GM18868 (cell line): ENCODE data around the gene ZNF24.

Experiments
- ATAC-seq: cut with Tn5 transposase; IDR thresholded peaks from one replicate; pipeline ENCODE4 v1.9.1; 2021; ENCODE audit warnings: mild to moderate bottlenecking, moderate library complexity; ENCODE audit not compliant: unreplicated experiment

ZNF24 gene

DNA sequence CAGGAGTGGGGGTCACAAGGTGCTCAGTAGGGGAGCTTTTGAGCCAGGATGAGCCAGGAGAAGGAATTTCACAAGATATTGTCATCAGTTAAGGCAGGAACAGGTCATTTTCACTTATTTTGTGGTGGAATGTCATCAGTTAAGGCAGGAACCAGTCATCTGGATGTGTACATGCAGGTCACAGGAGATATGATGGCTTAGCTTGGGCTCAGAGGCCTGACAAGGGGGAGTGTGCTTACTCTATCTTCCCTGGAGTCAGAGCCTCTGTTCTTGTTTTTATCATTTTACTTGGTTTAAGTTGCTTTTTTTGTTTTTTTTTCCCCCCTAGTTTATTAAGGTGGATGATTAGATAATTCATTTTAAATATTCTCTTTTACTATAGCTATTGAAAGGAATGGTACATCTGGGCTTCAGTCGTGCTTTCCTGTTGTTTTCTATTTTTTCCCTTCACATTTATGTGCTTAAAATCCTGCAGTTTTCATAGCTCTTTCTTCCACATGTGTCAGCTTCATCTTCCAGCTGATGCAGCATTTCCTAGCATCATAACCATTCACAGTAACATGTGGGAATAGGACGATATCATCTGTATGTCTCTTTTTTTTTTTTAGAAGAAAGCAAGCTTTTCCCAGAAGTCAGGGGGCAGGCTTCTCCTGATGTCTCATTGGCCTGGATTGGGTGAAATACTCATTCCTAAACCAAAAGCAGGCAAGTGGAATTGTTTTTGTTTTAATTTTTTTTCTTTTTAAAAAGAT lies 17.5 kb upstream of the ZNF24 start:
- no peak for ATAC-seq

- peak; percentile 100 for ATAC-seq
Observed at GRCh38 chr18:35355140-35355618, 11.0 kb upstream of the ZNF24 start.

- ATAC-seq = no peak
Observed at GRCh38 chr18:35352778-35353177, 8.6 kb upstream of the ZNF24 start.

GRCh38 chr18:35352283-35352682 lies 8.1 kb upstream of the ZNF24 start:
- ATAC-seq = no peak

- no peak for ATAC-seq
Observed at GRCh38 chr18:35348001-35348400, 3.8 kb upstream of the ZNF24 start.

DNA sequence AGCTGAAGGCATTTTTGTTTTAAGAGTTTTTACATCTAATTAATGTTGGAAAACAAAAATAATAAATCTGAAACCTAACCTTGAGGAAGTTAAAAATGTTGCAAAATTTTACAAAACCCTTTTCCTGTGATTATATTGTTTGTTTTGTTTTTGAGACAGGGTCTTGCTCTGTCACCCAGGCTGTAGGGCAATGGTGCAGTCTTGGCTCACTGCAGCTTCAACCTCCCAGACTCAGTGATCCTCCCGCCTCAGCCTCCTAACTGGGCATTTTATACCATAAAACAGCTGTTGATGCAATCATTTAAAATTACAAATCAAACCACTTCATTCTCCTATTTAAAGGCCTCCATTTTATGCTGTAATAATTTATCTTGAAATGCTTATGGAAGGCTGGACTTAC lies 1.7 kb upstream of the ZNF24 start:
- no peak for ATAC-seq

DNA sequence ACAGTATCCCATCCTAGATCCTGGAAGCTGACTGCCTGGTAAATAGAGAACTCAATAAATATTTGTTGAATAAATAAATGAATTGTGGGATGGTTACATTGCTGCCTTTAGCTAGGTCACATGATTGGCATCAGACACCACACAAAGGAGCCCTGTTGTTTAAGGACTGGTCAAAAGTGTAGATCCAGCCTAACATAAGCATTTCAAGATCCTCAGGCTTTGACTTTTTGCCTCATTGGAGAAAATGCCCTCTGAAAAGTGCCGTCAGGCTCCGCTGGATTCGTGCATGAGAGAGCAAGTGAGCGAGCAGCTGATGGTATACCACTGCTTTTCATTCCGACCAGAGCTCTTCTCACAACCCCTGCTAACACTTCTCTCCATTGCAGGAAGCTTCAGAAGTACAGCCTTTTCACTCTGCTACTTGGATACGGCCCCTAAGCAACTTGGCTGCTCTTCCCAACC lies 1.3 kb upstream of the ZNF24 start:
- peak; percentile 40 for ATAC-seq

DNA sequence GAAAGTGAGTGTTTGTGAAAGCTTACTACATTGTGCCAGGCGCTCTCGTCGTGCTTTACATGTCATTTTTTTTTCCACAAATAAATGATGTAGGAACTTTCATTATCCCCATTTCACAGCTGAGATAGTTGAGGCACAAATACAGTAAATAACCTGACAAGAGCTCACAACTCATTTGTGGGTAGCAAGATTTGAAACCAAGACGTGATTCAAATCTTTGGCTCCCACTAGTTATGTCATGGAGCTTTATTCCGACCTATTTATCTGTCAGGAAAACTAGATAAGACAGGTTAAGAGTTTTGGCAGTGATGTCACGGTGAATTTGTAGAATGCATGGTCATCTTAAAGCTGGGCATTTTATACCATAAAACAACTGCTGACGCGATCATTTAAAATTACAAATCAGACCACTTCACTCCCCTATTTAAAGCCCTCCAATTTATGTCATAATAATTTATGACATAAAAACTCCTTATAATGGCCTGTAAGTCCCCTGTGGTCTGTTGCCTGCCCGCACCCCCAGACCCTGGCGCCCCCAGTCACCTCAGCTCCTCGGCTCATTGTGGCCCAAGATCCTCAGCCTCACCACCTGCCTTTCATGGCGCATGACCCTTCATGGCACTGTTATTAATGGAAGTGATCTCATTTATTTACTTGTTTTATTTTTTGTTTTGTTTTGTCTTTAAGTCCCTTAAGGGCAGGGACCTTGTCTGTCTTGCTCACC lies 678 bp upstream of the ZNF24 start:
- ATAC-seq = no peak

DNA sequence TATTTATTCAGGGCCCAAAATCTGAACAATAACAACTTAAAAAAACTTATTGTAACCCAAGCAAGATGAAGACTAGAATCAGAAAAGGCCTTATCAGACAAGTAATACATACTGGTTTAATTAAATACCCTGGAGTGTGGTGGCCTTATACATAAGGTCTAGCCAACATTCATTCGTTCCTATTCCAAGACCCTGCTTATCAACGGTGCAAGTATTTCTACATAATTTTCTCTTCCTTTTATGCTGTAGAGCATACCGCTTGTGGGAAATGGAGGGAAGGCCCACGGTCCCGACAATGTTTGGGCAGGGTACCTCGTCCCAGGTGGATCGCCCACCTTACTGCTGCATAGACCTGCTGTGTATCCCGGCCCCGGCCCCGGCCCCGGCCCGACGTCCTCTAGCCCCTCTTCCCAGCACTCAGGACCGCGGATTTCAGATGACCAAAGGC lies 708 bp downstream of the ZNF24 start:
- no peak for ATAC-seq

DNA sequence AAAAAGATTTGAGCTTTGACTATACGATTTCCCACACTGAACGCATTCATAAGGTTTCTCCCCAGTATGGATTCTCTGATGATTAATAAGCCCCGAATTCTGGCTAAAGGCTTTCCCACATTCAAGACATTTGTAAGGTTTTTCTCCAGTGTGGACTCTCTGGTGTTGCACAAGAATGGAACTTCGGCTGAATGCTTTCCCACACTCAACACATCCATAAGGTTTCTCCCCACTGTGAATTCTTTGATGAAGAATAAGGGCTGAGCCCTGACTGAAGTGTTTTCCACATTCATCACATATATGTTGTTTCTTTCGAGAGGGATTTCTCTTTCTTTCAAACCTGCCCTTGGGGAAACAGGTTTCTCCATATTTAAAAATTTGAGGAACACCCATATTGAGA lies 6.9 kb downstream of the ZNF24 start:
- no peak for ATAC-seq

DNA sequence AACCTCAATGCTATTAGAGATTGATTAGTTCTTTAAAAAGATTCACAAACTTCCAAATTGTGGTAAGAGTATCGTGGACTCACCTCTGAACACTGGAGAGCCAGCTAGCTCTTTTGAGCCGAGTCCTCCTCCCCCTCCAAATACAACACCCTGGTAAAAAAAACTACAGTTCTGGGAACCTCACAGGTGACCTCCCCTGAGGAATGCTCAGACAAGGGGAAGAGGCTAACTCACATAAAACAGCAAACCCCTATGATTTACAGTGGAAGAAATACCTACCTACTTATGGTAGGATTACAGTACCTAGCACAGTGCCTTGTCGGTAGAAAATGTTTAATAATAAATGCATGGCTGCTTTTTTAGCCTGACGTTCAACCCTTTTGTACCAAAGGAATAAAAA lies 8.4 kb downstream of the ZNF24 start:
- ATAC-seq = no peak

DNA sequence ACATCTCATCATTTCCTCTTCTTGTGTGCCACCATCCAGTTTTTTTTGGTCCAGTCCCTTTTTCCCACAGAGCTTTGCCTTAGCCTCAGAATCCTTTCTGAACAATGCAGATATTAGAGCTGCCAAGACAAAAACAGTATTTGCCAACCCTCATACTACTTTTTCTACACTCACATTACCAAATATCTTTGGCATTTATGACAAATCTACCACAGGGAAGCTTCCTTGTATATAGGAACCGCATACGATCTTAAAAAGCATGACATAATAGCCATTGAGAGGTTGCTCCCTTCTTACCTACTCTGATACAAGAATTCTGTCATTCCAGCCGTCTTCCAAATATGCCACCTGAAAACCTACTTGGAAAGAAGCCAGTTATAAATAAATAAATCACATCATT lies 9.4 kb downstream of the ZNF24 start:
- no peak for ATAC-seq

GRCh38 chr18:35334212-35334611 lies 10.0 kb downstream of the ZNF24 start:
- ATAC-seq = no peak

- no peak for ATAC-seq
Observed at GRCh38 chr18:35331367-35332087, 12.7 kb downstream of the ZNF24 start.

DNA sequence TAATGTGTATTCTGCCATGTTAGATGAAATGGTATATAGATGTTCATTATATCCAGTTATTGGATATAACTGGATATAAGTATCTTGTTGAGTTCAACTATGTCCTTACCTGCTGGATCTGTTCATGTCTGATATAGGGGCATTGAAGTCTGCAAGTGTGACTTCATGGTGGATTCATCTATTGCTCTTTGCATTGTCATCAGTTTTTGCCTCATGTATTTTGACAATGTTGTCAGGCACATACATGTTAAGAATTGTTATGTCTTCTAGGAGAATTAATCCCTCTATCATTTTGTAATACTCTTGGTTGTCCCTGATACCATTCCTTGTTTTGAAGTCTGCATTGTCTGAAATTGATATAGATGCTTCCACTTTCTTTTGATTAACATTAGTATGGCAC lies 15.4 kb downstream of the ZNF24 start:
- ATAC-seq = no peak

DNA sequence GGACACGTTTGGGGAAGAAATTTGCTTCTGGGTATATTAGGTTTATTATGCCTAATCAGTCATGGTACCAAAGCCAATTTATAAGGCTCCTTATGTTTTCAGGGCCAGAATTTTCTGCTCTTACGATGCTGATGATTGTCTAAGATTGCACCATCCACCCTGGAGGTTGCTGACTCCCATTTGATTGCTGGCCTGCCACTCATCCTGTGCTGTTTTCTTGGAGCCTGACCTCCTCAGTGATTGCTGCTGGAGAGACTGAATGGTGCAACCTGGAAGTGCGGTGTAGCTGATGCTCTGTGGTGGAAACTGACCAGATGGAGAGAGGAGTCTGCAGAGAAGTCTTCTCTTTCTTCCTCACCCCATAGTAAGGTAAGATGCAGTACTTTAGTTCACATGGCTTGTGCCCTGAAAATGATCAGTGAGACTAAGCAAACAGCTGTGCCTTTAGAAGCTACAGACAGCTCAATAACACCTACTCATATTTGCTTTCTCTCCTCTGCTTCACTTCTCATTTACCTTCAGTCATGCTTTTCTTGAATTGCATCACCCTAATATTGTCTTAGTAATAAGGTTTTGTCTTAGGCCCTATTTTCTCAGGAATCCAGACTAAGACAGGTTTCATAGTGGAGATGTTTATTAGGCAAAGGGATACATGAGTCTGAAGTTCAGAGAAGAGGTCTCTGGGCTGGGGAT lies 17.4 kb downstream of the ZNF24 start:
- no peak for ATAC-seq

GRCh38 chr18:35324926-35325655 lies 19.1 kb downstream of the ZNF24 start:
- ATAC-seq = no peak

GRCh38 chr18:35322486-35323458 lies 21.4 kb downstream of the ZNF24 start:
- ATAC-seq = no peak

DNA sequence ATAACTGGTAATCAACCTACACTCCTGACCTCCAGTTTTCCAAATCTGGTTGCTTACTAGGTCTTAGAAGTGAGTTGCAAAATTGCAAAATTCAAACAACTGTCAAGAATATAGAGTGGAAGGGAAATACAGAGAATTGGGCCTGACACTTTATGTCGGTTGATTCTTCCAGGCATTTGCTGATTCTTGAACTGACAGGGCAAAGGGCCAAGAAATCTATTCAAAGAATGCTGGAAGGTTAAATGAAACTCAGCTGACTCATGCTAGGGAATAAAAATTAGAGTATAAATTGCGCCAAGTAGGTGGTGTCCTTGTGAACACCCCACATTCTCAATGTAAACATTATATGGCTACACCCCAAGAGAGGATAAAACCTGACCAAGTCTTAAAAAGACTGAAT lies 32.7 kb downstream of the ZNF24 start:
- ATAC-seq = no peak
